Smooth muscle cell (in vitro differentiated cells): ENCODE data around the gene DDX59. TPM values are rescaled to one million over a fixed set of nuclear protein-coding genes. Genes with fewer than 3 reads are reported as not detected.

Experiments used
- DNase-seq: peaks from one replicate; lab custom pipeline; 2025; ENCODE audit not compliant: unreplicated experiment; lab: John Stamatoyannopoulos, UW
- H2AFZ ChIP-seq: fragments of 200-600 bp; sonication (generic); 2 replicates; pipeline ENCODE4 v1.6.0; 2016; ENCODE audit warnings: antibody characterized with exemption, low read depth, mild to moderate bottlenecking
- H3F3A ChIP-seq: fragments of 200-600 bp; sonication (generic); 2 replicates; pipeline ENCODE4 v1.6.0; 2017; ENCODE audit warnings: antibody characterized with exemption, low read depth
- H3K27ac ChIP-seq: fragments of 200-600 bp; sonication (generic); 2 replicates; pipeline ENCODE4 v1.5.1; 2016; ENCODE audit warnings: low read depth, mild to moderate bottlenecking
- H3K27me3 ChIP-seq: fragments of 200-600 bp; sonication (generic); 2 replicates; pipeline ENCODE4 v1.6.1; 2016; ENCODE audit warnings: low read depth, mild to moderate bottlenecking
- H3K36me3 ChIP-seq: fragments of 200-600 bp; sonication (generic); 2 replicates; pipeline ENCODE4 v1.5.1; 2016; ENCODE audit warnings: low read depth
- H3K4me1 ChIP-seq: fragments of 200-600 bp; sonication (generic); 2 replicates; pipeline ENCODE4 v1.5.1; 2016; ENCODE audit warnings: low read depth
- H3K4me2 ChIP-seq: fragments of 200-600 bp; sonication (generic); 2 replicates; pipeline ENCODE4 v1.6.0; 2016; ENCODE audit warnings: mild to moderate bottlenecking
- H3K4me3 ChIP-seq: fragments of 200-600 bp; sonication (generic); 2 replicates; pipeline ENCODE4 v1.5.1; 2016; ENCODE audit warnings: mild to moderate bottlenecking
- H3K79me2 ChIP-seq: fragments of 200-600 bp; sonication (generic); 2 replicates; pipeline ENCODE4 v1.6.0; 2016; ENCODE audit warnings: low read depth, mild to moderate bottlenecking
- H3K9ac ChIP-seq: fragments of 200-600 bp; sonication (generic); 2 replicates; pipeline ENCODE4 v1.6.0; 2016; ENCODE audit warnings: low read depth
- H3K9me3 ChIP-seq: fragments of 200-600 bp; sonication (generic); replicated peaks from 2 replicates; pipeline ENCODE4 v1.5.1; 2016; ENCODE audit warnings: low read depth
- H4K20me1 ChIP-seq: fragments of 200-600 bp; sonication (generic); 2 replicates; pipeline ENCODE4 v1.6.0; 2016; ENCODE audit warnings: low read depth
- CTCF ChIP-seq: fragments of 200-600 bp; sonication (generic); IDR thresholded peaks from 2 replicates; pipeline ENCODE4 v1.5.1; 2017; ENCODE audit warnings: borderline replicate concordance, mild to moderate bottlenecking, antibody characterized with exemption; ENCODE audit not compliant: insufficient read depth, poor library complexity, severe bottlenecking
- WGBS: methylation state at CpG from one replicate; pipeline ENCODE4 v1.1.7; 2016; ENCODE audit warnings: low lambda C conversion rate; 5-methylcytosine and 5-hydroxymethylcytosine counted together
- polyA plus RNA-seq: library from polyadenylated mRNA; unstranded; fragments of >200 nt; fragmentation: Nextera tagmentation; extraction: Ambion mirVana; gene quantifications from 2 replicates; pipeline ENCODE4 v1.2.1, GENCODE V29; 2016
- total RNA-seq: library from RNA; depleted of rRNA; stranded (reverse); fragments of >200 nt; gene quantifications from 2 replicates; pipeline ENCODE4 v1.2.3, GENCODE V29; 2014

The DDX59 gene
- total and polyA plus RNA-seq, 2 experiments from 2014 or later = 7.7 to 22.5 TPM

- no peak overlapping the region for H3K27ac ChIP-seq
- H3F3A ChIP-seq = no peaks in the 10 kb centered on the region
- H3K9ac ChIP-seq = no peak overlapping the region
- no peaks in the 10 kb centered on the region for H3K36me3 ChIP-seq
- WGBS = 81% methylated on average over 6 of the region's 6 CpGs
- no peak overlapping the region for H3K4me2 ChIP-seq
- no peak for TF ChIP-seq CTCF
- H4K20me1 ChIP-seq = no peaks in the 10 kb centered on the region
- no peaks in the 10 kb centered on the region for H3K79me2 ChIP-seq
- H2AFZ ChIP-seq = no peak overlapping the region
- no peaks in the 10 kb centered on the region for H3K9me3 ChIP-seq
- no peak overlapping the region for H3K4me3 ChIP-seq
- DNase-seq = no peak
- no peaks in the 10 kb centered on the region for H3K4me1 ChIP-seq
- no peaks in the 10 kb centered on the region for H3K27me3 ChIP-seq
Observed at GRCh38 chr1:200681231-200681630, 11.5 kb upstream of the DDX59 start.

GRCh38 chr1:200676829-200677228 lies 7.1 kb upstream of the DDX59 start:
- DNase-seq = no peak
- no peak overlapping the region for H2AFZ ChIP-seq
- 91% methylated on average over 6 of the region's 6 CpGs for WGBS
- no peaks in the 10 kb centered on the region for H4K20me1 ChIP-seq
- no peaks in the 10 kb centered on the region for H3K27me3 ChIP-seq
- H3K36me3 ChIP-seq = no peaks in the 10 kb centered on the region
- H3K4me2 ChIP-seq = no peak overlapping the region
- H3K9ac ChIP-seq = no peak overlapping the region
- H3F3A ChIP-seq = no peaks in the 10 kb centered on the region
- H3K27ac ChIP-seq = no peak overlapping the region
- H3K79me2 ChIP-seq = no peaks in the 10 kb centered on the region
- no peaks in the 10 kb centered on the region for H3K4me1 ChIP-seq
- no peaks in the 10 kb centered on the region for H3K9me3 ChIP-seq
- H3K4me3 ChIP-seq = no peak overlapping the region
- TF ChIP-seq CTCF = no peak

GRCh38 chr1:200675588-200675852 lies 5.8 kb upstream of the DDX59 start:
- H3K79me2 ChIP-seq = peaks cover 11% of the 10 kb centered on the region
- H3F3A ChIP-seq = peaks cover 9% of the 10 kb centered on the region
- no peak for TF ChIP-seq CTCF
- H3K4me3 ChIP-seq = no peak overlapping the region
- H4K20me1 ChIP-seq = no peaks in the 10 kb centered on the region
- peak overlapping the region; percentile 65 for H3K27ac ChIP-seq
- WGBS = 96% methylated on average over 4 of the region's 4 CpGs
- H3K9ac ChIP-seq = no peak overlapping the region
- no peak for DNase-seq
- no peak overlapping the region for H2AFZ ChIP-seq
- peaks cover 10% of the 10 kb centered on the region for H3K4me1 ChIP-seq
- no peaks in the 10 kb centered on the region for H3K9me3 ChIP-seq
- no peaks in the 10 kb centered on the region for H3K27me3 ChIP-seq
- no peaks in the 10 kb centered on the region for H3K36me3 ChIP-seq
- H3K4me2 ChIP-seq = no peak overlapping the region

GRCh38 chr1:200674838-200675587 lies 5.3 kb upstream of the DDX59 start:
- H3K9ac ChIP-seq = peak overlapping the region; percentile 29

More at GRCh38 chr1:200674838-200675587, 5.3 kb upstream of the DDX59 start:
- DNase-seq = no peak
- no peak overlapping the region for H3K4me3 ChIP-seq
- no peaks in the 10 kb centered on the region for H3K9me3 ChIP-seq
- peaks cover 13% of the 10 kb centered on the region for H3F3A ChIP-seq
- peaks cover 12% of the 10 kb centered on the region for H3K79me2 ChIP-seq
- TF ChIP-seq CTCF = no peak
- H3K27me3 ChIP-seq = no peaks in the 10 kb centered on the region
- no peak overlapping the region for H3K4me2 ChIP-seq
- no peaks in the 10 kb centered on the region for H4K20me1 ChIP-seq
- peaks cover 13% of the 10 kb centered on the region for H3K4me1 ChIP-seq
- WGBS = 87% methylated on average over 5 of the region's 5 CpGs
- H3K27ac ChIP-seq = peak overlapping the region; percentile 65
- H3K36me3 ChIP-seq = no peaks in the 10 kb centered on the region
- no peak overlapping the region for H2AFZ ChIP-seq
